NOMO-1 treated with DMSO at 0.1 percent for 48 hours (cell line): Measurements from ENCODE around the gene IP6K3.

ENCODE experiments used
- DNase-seq: peaks from one replicate; lab custom pipeline; 2025; ENCODE audit not compliant: unreplicated experiment; lab: John Stamatoyannopoulos, UW

The IP6K3 gene

DNA sequence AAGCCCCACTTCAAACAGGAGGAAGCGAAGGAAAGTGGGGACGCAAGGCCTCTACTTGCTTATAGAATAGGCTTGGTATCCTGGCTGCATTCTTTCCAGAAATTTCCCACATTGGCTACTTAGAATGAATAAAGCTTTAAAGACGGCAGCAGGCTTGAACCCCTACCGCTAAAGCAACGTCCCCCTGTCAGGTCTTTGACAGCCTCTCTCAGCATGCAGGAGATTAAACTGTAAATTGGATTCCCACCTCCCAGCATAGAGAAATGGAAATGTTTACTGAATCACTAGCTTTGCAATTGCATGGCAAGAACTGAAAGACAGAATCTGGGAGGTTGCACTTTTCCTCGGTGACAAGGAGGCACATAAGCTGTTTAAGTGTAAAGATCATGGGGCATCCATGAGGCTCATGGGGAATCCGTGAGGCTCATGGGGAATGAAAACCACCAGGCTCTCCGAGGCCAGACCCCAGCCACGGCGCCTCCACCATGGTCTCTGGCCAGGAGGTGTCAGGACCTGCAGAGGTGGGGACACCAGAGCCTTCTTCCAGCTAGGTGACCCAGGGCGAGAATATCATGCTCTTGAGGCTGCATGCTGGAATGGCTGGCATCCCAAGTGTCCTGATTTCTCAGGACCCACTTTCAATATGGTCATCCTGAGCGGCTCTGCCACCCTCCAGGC, 31.9 kb upstream of the IP6K3 start:
- no peak for DNase-seq

DNA sequence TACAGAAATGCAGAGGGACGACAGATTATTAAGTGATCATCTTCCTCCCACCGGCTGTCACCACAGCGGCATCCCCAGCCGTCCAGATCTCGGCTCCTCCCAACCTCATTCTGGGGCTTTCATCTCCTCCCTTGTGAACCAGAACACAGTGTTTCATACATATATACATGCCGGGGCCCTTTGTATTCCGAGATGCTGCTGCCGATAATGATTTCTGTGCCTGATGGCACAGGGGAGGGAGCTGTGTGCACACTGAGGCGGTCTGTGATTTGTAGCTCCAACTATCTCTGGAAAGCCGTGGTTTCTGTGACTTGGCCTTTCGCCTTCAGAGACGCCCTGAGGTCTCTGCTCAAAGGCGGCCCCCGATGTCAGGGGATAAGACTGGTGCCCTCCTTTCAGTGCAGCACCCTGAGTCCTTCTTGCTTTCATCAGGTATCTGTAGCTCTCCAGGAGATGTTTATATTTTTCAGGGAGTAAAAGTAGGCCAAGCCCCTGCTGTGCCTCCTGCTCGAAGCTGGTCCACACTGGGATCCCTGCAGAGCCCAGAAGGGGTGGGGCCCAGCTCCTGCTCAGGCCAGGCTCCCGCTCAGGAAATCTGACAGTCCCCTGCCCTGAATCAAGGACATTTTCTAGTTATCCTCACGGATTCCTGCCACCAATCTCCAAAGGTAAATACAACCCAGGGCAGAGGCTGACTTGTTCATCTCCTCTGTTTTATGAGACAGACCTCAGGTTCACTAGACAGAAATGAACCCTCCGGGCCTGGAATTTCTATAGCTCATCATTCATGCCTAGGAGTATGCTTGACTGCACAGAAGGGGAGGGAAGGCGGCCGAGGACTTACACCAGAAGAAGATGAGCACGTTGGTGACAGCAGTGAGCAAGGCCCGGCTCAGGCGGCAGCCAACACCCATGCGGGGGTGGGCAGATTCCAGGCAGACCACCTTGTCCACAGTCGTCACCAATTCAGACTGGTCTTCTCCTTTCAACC, 31.0 kb upstream of the IP6K3 start:
- no peak for DNase-seq

DNA sequence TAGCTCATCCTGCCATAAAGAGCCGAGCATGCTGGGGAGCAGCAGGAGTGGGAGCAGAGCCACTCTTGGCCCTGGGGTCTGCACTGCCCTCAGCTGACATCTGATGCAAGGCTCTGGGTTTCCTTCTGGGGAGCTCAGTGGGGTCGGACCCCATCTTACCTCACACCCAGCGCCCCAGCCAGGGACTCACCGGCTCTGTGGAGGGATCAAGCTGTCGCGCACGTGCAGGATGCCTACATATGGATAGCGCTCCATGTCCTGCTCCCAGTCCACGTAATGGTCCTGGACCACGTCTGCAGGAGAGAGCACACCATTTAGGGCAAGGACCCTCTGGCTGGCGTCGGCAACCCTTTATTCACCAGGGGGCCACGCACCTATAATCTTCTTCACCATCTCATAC, 30.1 kb upstream of the IP6K3 start:
- no peak for DNase-seq

DNA sequence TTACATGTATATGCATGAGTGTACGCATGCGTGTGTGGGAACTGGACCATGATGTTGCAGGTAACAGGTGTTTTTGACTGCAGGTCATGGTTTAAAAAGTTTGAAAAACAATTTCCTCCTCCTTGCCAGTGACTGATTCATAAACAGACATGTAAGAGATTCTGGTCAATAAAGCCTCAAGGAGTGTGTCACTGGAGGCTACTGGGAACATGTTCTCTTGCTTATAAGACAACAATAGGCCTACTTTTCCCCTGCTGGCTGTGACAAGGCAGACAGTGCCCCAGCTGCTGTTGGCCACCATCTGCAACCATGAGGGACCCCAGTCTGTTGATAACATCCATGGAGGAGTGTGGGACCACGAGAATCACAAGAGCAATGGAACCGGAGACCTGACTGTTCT, 29.5 kb upstream of the IP6K3 start:
- DNase-seq: no peak

DNA sequence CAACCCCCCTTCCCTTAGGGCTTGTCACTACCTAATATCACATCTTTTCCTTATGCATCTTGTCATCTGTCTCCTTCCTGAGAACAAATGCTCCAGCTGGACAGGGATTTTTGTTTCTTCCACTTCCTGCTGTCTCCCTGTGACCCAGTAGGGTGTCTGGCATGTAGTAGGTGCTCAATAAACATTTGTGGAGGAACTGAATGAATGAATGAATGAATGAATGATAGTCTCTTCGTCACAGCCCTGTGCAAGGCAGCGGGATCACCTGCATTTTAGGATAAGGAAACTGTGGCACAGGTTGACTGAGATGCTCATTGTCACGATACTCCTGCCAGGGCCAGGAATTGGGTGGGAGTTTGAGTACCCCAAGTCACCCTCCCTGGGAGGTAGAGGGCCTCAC, 28.1 kb upstream of the IP6K3 start:
- no peak for DNase-seq

DNA sequence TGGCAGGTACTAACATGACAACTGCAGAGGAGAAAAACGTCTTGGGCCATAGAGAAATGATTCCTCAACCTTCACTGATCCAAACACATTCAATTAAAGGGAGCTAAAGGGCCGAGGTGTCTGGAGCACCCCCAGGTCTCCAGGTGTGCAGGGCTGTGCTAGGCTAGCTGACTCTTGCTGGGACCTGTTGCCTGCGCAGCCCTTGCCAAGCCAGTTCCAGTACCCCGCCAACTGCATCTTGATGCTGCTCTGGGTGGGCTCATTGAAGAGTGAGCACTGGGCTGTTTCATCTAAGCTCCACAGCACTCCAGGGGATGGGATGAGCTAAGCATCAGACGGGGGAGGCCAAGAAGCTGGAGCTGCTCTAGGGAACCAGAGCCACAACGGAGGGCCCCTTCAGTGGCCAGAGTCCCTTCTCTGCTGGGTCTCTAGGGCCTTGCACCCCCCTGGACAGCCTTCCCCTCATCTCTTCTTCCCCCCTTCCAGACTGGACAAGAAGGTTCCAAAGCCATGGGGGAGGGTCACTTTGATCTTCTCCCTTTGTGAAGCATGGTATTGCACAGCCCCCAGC, 26.3 kb upstream of the IP6K3 start:
- DNase-seq: no peak

DNA sequence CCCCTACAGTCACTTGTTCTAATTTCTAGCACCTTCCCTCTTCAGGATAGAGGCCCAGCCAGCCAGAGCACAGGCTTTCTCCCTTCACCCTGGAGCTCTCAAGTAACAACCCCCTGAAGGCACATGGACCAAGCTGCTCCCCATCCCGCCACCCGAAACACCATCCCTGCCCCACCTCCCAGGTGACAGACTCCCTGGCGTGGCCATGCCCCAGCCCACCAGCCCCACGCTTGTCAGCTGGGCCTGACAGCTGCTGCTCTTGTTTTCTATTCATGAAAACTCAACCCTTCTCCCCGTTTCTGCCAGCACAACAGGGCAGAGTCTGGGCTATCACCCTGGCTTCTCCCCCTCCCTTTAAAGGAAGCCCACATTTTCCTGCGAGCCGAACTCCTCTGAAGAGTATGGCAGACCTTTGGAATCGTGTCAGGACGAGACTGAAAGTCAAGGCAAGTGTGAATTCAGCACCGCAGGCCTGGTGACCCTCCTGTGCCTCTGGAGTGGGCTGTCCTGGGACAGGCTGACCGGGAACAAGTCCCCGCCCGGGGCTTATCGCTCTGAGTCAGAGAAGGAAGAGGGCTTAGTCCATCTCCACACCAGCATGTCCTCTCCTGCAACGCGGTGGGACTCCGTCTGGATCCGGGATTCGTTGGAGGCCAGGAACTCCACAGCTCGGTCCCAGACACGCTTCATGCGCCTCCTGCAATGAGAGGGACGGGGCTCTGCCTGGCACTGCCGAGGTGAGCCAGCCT, 25.6 kb upstream of the IP6K3 start:
- no peak for DNase-seq

DNA sequence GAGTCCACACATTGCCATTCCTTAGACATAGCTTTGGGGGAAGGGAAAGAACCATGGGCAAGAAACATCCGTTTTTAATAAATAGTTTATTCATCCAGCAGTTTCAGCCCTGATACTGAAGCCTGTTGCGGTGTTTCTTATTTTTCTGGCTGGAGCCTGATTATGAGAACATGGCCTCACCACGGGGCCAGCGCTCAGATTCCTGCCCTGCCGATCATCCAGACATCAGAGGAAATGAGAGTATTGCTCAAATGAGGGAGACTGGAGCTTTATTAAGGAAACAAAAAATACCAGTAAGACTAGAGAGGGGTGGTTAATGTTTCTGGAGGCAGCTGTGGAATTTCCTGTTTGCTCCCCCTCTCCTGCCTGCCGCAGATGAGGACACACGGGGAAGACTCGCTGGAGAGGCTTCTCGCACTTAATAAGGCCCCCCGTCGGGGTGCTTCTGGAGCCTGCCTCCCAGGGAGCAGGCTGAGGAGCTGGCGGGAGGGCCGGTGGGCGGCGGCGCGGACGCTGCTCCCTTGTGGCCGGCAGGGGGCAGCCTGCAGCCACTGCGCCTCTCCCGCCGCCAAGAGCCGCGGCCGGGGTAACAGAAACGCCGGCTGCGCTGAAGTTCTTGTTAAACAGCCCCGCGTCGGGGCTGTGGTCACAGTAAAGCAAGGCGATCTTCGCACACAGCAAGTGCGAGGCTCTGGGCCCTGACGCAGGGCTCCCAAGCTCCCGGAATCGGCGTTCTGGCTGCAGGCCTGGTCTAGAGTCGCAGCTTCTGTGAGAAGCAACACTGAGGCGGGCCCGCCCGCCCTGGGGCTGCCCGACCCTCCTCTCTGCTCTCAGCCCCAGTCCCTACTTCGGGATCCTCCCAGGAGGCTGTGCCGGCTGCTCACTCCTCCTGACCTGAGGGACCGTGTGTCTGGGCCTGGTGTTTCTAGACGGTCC, 24.7 kb upstream of the IP6K3 start:
- DNase-seq: peak; percentile 57

DNA sequence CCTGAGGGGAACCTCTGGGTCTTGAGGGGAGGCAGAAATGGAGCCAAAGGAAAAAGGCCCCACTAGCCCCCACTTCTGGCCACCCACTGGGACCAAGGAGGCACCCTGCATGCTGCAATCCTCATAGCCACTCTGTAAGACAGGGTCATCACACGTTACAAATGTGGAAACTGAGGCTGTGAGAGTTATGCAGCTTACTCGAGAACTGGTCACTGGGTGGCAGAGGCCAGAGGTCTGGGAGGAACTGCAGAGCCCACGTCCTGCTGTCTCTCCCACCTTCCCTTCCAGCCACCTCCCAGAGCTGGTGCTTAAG, 24.1 kb upstream of the IP6K3 start:
- DNase-seq: no peak

DNA sequence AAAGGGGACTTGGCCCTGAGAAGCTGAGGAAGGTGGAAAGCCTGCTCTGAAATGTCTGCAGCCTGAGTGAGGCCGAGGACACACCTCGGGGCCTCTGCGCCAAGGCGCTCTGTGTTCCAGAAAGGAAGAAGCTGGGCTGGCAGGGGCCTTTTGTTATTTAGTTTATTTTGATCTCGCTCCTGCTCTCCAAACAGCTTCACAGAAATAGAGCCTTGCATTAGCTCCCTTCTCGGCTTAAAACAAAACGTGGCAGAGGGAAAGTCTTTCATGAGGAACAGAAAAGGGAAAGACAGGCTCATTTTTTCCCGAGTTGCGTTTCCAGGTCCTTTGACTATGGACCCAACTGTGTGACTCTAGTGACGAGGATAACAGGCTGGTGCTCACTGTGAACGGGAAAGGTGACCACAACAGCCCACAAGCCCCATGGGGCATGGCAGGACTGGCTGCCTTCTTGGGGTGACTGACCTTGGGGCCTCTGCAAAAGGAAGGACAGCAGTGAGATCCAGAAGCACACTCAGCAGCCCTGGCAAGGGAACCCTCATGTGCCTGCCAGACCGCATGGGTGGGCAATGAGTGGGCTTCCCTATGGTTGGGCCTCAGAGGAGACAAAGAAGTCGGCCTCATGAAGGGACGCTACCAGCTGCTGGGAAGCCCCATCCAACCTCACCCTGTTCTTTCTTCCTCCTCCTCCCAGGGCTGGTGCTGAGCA, 23.6 kb upstream of the IP6K3 start:
- no peak for DNase-seq

DNA sequence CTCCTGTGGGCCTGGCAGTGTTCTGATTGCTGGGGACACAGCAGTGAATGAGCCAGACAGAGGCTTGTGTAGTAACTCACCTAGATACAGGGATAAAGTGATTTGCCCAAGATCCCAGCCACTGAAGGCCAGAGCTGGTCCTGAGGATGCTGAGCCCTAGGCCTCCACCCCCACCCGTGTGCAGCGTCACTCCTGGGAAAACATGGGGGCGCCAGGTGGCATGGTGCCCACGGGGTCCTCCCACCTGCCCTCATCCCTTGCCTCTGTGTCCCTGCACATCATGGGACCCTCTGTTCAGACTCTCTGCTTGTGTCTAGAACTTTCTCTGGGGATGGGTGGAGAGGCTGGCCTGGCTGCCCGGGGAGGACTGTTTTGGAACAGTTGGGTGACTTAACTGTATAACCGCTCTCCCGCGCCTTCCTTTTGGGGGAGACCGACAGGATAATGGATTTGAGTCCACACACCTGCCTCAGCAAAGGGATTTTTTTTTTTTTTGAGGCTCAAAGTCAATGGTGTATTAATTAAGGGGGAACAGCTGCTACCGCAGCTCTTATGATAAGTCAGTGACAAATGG, 22.6 kb upstream of the IP6K3 start:
- DNase-seq: no peak

DNA sequence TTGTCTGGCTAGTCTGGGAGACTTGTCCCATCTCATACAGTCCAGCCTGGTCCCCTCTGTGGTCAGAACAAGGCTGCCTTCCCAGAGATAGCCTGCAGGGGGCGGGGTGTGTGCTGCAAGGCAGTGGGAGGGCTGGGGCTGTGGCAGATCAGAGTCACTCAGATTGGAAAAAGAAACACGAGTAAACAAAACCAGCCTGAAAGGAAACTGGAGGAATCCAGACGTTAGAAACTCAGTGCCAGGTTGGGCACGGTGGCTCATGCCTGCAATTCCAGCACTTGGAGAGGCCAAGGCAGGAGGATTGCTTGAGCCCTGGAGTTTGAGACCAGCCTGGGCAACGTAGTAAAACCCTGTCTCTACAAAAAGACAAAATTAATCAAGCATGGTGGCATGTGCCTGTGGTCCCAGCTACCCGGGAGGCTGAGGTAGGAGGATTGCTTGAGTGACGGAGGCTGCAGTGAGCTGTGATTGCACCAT, 22.0 kb upstream of the IP6K3 start:
- DNase-seq: peak; percentile 40

DNA sequence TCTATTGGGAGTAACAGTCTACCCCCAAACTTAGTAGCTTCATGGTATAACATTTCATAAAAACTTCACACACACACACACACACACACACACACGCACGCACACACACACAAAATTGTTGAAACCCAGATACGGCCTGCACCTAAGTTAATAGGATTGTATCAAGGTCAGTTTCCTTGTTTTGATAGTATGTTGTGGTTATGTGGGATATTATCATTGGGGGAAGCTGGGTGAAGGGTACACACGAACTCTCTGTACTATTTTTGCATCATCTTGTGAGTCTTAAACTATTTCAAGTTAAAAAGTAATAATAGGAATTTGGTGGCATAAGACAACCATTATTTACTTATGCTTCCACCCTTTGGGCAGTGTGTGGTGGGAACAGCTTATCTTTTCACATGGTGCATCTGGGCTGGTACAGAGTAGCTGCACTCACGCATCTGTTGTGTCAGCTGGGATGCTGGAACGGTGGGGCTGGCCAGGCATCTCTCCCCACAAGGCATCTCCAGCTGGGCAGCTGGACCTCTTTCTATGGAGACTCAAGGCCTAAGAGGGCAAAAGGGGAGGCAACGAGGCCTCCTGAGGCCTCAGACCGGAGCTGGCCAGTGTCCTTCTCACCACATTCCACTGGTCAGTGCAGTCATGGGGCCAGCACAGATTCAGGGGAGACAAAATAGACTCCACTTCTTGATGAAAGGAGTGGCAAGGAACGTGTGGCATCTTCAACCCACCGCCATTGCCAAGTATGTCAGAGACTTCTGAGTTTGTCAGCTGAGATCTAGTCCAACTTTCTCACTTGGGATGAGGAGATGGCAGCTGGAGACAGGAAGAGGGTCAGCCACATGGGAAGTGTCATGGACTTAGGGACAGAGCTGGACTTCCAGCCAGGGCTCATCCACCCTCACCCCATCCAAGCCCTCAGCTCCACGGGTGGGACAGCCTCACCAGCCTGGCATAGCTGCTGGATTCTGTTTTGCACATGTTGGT, 20.5 kb upstream of the IP6K3 start:
- DNase-seq: no peak

DNA sequence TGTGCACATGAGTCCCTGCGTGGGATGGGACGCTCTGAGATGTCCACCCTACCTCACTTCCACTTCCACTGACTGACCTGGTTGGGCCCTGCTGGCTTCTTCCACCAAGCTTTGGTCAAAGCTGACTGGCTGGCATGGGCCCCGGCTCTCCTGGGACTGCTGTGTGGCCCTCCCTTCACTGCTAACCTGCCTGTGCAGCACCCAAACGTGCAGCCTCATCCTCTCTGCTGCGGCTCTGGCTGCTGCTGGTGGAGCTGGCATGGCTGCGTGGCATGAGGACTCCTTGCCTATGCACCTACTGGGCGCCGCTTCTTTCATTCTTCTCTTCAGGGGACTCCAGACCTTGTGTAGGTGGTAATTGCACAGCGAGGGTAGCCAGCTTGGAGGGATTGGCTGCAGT, 18.7 kb upstream of the IP6K3 start:
- DNase-seq: no peak

DNA sequence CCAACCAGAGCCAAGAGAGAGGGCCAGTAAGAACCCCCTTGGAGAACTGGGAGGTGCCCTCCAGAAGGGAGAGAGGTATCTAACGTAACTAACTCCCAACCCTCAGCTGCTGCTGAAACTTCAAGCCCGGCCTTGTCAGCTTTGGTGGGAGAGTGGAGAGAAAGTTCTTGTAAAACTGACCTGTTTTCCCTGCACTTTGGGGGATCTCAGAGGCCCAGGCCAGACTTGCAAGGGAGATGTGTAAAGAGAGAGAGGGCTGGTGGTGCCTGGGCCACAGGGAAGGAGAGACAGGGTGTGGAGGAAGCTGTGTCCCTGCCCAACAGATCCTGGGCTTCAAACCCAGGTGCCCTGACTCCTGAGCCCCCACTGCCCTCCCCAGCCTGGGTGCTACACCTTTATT, 17.3 kb upstream of the IP6K3 start:
- no peak for DNase-seq

DNA sequence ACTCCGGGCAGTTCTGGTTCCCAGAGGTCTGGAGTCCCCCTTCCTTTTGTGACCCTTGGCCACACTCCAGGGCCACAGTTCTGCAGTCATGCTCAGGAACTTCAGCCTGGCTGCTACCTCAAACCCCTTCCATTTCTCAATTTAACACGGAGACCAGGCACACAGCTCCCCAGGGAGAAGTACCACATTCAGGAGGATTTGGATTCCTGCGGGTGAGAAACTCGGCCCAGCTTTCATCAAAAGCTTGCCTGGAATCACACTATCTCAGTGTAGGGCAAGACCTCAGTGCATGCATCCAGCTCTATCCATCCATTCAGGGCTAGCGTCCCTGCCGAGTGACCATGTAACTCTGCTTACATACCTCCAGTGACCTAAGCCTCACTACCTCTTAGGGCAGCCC, 16.8 kb upstream of the IP6K3 start:
- no peak for DNase-seq

DNA sequence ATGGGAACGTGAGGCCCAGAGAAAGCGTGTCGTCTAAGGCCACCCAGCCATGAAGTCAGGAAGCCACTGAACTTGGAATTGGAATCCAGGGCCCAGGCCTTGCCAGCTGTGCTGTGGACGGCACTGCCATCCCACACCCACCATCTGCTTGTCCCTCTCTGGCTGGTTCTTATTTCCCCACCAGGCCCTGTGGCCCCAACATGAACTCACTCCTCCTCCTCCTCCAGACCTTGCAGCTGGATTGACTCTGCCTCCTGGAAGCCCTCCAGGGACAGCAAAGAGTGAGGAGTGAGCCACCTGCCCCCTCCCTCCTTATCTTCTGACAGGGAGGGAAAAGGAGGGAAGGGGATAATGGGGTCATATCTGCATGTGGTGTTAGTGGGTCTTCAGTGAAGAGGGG, 16.0 kb upstream of the IP6K3 start:
- no peak for DNase-seq
